ENCODE measurements around the gene KCNK5. TPM values are rescaled to one million over a fixed set of nuclear protein-coding genes. Genes with fewer than 3 reads are reported as not detected.

KCNK5 gene
- total and polyA plus RNA-seq, 2 of the 8 experiments (the other 6 are each of a cell fraction or from before 2014, with no cell fraction given), result 20.9 to 44.3 TPM

GRCh38 chr6:39181826-39182225 is 47.4 kb downstream of the KCNK5 start (continued):
- TF ChIP-seq ATF3 (IDR thresholded peaks at IDR 0.05; ENCODE audit: insufficient read depth, low read depth, low read length) (no peak), ATF2 (IDR thresholded peaks at IDR 0.05; ENCODE audit: low read length) (no peak), HDAC6 (IDR thresholded peaks at IDR 0.05; ENCODE audit: low read depth, low read length) (no peak)
